ENCODE data around the gene SCIN.

SCIN gene

DNA sequence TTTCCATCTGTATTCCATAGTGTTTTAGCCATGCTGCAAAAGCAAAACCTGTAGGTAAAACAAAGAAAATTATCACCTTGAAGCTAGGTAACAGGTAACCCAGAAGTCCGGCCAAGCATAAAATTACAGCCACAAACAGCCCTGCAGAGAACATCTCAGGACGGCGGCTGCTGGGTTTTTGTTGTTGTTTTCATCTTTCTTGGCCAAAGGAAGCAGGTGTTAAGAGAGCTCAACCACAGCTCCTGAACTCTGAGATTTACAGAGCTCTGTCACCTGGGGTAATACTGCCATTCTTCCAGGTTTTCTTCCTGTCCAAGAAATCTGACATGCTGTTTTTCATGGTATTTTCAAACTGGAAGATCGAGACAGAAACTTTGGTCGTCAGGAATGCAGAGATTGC is 847 bp upstream of the SCIN start:
- no peak for DNase-seq

DNA sequence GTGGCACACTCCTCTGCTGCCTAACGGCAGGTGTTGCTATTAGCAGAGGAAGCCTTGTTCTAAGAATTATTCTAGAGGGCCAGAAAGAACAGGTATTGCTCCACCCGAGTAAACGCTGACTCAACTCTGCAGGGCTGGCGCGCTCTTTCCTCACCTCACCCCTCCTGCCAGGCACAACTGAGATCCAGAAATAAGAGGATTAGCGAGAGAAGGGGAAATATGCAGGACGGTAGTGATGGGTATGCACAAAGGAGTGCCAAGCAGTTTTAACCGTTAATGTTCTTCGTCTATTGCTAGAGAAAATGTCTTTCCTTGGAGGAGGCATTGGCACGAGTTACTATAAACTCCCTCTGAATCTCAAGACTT is 369 bp upstream of the SCIN start:
- no peak for DNase-seq

DNA sequence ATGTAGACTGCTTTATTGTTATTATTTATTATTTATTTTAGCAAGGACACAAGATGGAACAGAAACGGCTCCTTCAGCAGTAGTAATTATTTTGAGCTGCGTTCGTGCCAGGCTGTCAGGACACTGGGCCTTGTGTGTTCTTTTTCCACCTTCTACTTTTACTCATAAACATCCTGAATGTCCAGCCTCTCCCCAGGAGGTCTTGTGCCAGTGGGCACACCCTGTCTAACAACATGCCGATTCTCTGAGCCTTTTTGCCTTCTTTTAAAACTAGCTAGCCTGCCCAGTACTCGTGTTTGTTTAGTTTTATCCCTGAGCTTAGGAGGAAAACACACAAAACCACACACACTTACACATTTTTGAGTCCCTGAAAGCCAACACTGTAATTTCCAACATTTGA is 1.2 kb downstream of the SCIN start:
- no peak for DNase-seq

DNA sequence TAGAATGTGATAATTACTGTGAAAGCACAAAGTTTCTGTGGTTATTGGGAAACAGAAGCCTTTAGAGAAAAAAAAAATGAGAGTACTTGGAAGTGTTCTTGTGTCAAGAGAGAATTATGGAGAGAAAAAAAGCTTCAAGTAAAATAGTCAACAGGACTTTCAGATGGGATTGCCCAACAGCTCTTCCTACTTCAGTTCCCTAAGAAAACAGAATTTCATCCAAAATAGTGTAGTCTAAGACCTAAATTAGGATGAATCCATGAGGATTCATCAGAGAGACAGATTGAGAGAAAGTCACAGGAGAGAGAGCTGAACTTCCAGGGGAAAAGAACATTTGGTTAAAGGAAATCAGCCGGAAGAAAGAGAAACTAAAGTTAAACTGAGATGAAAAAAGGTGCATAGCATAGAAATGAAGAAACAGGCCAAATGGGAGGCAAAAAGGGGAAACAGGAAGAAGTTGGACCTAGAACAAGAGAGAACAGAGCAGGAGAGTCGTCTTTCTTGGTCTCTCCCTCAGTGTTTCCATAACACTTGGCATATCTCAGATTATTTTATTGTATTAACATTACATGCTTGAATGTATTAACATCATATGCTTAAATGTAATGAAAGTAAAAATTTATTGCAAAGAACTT is 2.5 kb downstream of the SCIN start:
- no peak for DNase-seq

DNA sequence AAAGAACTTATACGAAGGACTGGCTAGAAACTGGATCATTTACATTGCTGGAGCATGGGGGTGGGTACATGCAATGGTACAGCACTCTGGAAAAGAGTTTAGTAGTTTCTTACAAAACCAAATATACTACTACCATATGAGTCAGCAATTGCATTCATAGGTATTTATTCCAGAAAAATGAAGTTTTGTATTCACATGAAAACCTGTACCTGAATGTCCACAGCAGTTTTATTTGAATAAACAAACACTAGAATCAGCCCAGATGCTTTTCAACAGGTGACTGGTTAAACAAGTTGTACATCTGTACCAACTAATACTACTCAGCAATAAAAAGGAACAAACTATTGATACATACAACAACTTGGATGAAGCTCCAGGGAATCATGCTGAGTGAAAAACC is 3.4 kb downstream of the SCIN start:
- DNase-seq = no peak

DNA sequence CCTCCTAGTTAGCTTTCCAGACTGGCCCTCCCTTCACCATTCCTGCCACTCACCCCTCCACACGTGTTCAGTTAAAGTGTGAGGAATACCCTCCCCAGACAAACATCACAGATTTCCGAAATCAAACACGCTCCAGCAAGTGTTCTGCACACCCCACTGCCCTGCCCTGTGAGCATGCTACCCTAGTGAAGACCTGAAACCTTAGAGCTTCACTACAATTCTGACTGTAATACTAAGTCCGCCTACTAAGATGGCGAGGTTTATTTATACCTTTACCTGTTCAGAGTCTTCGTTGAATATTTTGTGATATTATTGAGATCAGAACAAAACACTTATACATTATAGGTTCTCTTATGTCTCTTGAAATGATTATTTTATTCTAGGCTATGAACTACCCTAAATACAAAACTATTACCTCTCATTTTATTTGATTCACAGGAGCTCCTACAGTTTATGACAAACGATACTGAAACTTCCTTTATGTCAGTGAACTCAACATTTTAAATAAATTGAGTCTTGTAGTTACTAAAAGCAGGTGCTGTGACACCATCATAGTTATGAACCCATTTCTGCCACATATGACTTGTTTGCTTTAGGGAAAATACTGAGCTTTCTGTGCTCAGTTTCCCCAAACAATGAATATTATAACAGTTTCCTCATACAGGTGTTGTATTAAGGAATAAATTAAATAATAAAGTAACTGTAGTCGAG is 8.6 kb downstream of the SCIN start:
- no peak for DNase-seq

DNA sequence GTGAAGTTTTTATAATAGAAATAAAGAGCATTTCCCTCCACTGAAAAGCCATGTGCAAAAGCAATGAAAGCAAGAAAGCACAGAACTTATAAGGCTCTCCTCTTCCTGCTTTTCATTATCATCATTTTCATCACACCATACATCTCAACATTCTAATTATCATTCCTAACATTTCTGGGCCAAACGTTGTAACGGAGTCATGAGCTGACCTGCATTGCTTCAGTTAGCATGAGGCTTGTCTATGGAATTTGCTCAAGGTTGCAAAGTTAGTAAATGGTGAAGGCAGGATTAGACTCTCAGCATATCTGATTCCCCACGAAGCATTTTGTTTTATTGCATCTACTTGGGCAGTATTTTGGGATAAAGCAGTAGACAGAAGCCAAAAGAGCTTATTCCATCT is 11.4 kb downstream of the SCIN start:
- DNase-seq = no peak

DNA sequence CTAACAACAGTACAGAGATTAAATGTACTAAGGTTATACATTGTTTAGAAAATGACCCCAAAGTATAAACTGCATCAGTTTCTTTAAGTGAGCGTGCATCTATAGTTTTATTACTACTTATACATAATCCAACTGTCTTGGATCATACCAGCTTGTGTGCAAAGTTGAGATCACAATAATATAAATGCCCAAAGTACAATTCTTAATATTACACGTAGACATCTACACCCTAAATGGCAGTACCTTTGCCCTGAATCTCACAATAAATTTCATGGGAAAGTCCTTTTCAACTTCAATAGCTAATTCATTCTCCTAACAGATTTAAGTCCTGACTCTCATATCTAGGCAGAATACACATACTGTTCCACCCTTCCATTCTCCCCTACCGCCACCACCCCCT is 11.8 kb downstream of the SCIN start:
- DNase-seq = no peak

DNA sequence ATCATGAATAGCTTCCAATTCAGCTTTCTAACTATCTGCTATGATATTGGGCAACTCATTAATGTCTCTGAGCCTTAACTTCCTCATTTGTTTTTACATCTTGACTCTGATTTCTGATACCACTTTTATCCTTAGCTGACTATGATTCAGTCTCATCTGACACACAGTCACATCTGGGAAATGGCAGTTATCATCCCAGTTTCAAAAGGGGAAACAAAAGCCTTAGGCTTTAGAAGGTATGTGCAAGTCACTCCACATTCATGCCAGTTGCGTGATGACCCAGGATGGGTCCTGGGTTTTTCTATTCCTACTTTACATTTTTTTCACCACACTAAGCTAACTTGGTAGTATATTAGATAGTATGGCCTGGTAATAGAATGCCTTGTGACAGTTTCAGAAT is 12.7 kb downstream of the SCIN start:
- DNase-seq = no peak

DNA sequence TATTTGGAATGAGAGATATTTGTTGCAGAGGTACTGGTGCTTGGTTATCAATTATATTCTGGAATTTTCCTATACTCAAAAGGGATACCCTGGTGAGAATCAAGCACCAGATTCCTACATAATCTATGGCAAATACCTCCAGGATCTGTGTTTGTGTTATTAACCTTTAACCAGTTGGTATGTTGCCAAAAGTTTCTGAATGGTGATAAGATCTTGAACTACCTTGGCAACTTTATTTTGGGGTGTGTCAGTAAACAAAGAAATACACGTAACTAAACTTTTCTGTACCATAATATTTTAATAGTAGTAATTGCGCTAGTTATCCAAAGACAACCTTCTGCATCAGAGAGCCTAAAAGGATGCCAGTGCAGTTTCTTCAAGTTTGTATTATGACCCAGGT is 13.4 kb downstream of the SCIN start:
- no peak for DNase-seq

DNA sequence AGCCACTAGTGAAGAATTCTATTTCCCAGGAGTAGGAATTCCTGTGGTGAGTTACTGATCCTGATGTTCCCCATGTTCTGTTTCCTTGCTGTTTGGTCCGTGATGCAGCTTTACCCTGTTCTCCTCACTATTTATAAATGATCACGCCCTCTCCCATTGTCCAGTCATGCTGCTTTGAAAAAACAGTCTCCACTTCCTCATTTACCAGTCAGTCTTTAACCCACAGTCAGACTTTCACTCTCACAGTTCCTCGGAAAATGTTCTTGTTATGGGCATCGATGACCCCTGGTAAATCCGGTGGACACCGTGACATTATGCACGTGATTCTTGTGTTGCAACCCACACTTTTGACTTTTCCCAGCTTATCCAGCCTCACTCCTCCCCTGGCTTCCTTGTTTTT is 14.4 kb downstream of the SCIN start:
- DNase-seq = no peak

DNA sequence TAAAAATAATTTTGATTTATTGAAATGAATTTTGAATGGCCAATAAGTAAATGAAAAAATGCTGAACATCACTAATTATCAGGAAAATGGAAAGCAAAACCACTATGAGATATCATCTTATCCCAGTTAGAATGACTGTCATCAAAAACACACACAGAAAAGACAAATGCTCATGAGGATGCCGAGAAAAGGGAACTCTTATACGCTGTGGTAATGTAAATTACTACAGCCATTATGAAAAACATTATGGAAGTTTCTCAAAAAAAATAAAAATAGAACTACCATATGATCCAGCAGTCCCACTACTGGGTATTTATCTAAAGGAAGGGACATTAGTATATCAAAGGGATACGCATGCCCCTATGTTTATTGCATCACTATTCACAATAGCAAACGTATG is 15.8 kb downstream of the SCIN start:
- no peak for DNase-seq

DNA sequence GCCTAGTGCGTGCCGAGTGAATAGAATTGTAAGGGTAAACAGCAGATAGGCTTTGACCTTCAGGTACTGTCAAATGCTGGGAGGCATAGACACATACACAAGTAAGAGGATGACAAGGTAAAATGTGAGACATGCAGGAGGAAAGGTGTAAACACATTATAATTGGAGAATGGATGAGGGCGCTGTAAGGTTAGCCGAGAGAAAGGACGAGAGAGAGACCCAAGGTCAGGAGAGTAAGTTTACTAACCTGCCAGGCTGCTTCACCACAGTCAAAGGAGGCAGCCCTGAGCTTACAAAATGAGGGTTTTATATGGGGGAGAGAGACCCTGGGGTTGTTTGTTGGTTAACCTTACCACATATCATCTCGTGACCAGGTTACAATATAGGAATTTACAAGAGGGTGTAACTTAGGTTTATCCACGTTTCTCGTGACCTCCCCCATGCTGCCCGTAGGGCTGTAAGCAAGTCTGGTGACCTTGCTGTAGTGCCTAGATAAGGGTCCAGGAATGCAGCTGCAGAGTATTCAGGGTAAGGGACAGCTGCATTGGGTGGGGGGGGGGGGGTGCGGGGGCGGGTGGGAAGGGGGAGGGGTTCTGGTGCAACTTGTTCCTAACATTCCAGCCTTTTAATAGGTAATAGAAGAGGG is 17.9 kb downstream of the SCIN start:
- DNase-seq = no peak

DNA sequence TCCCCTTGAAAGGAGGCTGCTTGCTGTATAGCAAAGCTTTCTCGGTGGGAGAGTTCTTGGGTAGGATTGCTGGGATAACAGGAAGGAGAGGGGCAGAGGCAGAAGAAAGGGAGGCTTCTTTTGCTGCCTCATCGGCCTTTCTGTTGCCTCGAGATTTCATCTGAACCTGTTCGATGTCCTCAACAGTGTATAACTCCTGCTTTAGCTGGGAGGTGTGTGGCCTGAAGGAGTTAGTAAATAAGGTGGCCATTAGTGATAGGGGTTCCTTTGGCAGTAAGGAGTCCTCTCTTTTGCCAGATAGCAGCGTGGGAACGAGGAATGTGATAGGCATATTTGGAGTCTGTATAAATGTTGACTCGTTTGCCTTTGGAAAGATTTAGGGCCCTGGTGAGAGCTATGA is 20.0 kb downstream of the SCIN start:
- no peak for DNase-seq

DNA sequence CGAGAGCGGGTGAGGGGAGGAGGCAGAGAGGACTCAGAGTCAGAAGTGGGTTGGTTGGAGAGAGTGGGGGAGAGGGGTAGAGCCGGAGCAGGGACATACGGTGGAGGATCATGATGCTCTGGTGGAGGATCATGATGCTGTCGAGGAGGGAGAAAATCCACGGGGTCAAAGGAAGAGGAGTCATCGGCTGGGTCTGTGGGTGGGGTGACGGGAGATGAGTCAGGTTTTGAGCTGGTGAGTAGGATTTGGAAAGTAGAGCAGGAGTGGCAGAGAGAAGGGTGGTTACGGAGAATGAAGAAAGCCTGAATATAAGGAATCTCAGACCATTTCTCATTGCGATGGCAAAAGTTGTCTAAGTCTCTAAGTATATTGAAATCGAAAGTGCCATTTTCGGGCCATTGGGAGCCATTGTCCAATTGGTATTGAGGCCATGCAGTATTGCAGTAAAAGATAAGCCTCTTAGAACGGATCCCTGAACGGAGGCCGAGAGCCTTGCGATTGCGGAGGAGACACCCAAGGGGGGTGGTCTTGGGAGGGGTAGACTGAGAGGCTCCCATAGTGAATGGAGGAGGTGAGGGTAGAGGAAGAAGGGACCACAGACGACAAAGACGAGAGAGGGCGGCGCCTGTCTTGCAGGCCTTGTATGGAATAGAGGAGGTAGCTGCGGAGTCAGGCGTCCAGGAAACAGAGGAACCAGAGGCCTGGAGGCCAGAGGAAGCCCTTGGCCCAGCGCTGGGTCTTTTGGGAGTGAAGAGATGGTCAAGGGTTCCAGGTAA is 23.8 kb downstream of the SCIN start:
- no peak for DNase-seq

DNA sequence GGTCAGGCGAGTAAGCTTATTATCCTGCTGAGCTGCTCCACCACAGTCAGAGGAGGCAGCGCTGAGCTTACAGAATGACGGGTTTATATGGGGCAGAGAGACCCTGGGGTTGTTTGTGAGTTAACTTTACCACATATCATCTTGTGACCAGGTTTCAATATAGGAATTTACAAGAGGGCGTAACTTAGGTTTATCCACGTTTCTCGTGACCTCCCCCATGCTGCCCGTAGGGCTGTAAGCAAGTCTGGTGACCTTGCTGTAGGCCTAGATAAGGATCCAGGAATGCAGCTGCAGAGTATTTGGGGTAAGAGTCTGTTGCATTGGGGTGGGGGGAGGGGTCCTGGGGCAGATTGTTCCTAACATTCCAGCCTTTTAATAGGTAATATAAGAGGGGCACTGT is 24.6 kb downstream of the SCIN start:
- DNase-seq = no peak

DNA sequence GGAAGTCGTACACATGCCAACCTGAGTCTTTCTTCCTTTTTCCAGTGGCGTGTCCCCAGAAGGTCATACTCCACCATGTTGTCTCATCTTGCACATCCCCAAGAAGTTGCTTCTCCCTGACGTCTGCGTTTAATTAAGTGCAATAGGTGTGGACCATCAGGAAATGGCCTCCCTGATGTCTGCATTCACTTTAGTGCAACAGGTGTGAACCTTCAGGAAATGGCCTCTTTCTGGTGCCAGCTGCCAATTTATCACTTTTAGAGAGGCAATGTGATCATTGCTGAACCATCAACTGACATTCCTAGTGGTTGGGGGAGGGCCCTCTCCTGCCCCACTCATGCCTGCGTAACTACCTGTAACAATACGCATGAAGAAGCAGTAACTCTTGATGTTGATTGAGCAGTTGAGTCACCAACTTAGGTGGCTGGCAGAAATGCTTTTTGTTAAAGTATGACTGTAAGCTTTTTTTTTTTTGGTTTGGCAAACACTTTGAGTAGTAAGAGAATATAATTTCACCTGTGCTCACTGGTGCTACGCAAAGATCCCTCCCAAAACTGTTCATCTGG is 25.8 kb downstream of the SCIN start:
- no peak for DNase-seq

DNA sequence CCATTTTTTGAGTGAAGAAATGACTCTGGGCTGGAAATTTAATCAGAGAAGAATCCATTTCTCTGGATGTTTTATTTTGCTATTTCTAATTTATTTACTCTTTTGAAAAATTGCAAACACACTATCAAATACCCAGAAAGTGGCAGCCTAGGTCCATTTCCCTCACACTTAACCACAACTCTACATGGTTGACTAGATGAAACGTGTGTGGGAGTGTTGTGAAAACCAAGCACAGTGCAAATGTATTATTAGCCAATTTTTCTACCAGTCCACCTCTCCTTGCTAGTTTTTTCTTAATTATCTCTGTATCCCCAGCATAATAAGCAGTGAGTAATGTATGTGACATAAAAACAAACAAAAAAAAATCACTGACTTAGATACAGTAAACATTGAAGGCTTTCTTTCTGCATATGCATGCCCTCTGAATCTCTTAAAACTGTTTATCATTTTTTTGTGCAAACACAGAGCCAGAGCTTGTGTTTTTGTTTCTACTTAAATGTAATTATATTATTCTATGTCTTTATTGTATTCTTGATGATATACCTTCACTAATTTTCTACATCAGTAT is 30.9 kb downstream of the SCIN start:
- no peak for DNase-seq

DNA sequence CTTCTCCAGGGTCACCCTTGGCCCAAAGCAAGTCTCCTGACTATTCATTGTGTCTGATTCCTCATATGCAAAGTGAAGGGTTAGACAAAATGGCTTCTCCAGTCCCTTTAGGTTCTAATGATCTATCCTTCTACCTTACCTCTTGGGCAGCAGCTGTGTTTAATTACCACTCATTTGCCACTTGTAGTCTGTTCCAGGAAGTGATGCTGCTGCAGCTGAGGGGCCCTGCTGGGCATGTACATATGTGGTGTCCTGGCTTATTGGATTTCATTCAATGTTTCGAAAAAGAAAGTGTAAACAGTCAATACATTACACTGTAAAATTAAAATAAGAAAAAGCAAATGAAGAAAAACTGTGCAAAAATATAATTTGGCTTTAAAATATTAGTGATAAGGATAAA is 36.6 kb downstream of the SCIN start:
- no peak for DNase-seq

DNA sequence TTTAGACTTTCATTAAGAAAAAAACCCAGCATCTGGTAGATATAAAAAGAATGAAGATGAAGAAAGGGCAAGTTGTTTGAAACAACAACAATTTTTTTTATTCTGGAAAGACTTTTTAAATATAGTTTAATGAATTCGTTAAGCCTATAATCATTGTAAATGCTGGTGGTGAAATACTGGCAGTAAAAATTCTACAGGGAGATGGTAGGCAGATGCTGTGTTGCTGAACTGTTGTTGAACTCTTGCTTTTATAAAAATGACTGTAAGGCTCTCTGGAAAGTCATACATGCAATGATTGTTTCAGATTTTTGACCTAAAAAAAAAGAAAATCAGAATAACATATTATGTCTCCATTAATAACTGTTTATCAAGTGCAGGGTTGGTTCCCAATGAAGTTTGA is 39.0 kb downstream of the SCIN start:
- DNase-seq = no peak

DNA sequence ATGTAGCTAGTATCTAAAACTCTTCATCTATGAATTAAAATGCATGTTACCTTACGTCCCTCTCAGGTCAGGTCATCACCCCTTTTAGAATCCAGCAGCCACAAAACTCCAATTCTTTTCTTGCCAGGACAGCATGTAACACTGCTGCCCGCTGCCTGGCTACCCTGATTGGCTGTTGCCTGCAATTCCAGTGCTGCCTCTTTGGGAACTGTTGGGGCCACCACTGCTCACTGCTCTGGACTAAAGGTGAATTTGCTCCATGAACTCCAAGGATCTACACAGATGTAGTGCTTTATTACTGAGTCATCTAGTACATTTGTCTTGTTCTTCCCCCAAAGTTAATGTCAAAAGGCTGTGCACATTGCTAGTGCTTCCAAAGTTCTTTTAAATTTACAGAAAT is 40.4 kb downstream of the SCIN start:
- no peak for DNase-seq

DNA sequence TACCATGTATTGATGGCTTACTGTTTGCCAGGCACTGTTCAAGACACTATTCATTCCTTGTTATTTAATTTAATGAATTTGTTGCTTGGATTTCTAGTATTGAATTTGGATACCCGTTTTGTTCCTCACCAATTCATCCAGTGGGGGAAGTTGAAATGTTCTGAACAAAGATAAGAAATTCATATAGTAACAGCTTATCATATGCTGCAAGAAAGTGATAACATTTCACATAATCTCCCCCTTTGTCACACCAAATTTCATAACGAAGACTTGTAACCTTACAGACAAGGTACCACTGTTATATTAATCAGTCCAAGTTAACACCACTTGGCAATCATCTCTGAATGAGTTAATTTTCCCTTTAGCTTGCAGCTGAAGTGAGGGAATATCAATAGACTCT is 42.1 kb downstream of the SCIN start:
- DNase-seq = no peak

DNA sequence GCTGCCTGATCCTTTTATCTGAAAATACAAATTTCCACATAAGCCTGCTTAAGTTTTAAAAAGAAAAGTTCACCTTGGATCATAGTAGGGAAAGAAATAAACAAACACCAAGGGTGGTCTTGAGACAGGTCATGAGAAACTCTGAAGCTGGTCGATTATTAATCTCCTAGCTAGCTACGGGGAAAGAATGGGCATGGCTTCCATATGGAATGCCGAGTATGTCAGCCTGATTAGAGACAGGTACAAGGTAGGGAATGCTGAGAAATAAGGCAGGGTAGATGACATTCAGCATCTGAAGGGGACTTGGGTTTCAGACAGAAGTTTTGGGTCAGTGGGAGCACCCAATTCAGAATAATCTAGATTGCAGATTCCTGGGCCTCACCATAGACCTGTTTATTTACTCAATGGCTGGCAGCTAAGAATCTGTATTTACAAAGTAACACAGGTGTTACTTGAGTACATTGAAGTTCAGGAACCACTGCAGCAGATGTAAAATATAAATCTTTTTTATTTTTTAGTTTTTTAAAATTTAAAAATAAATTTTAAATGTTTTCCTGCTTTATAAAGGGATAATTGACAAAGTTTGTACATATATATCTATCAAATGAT is 49.0 kb downstream of the SCIN start:
- DNase-seq = no peak
